Panc1 (cell line): ENCODE results near the gene CFAP97D2. TPM values are rescaled to one million over a fixed set of nuclear protein-coding genes. Genes with fewer than 3 reads are reported as not detected.

Experiments used
- ATAC-seq: fragments of 200-7000 bp; cut with Tn5 transposase; 2 replicates; pipeline ENCODE4 v1.9.1; 2020; ENCODE audit warnings: mild to moderate bottlenecking, moderate library complexity
- BruUV-seq: library from RNA; stranded (reverse); fragments of 400-500 nt; replicated peaks from 2 replicates; lab custom pipeline; 2021; lab: Mats Ljungman, UMichigan
- CTCF ChIA-PET: fragments of 300-600 bp; sonication (Branson Sonifier 250); formaldehyde crosslinking; loops from one replicate; lab custom pipeline; 2022; ENCODE audit warnings: antibody characterized with exemption; lab: Charles Lee
- POLR2A ChIA-PET: fragments of 300-600 bp; sonication (Branson Sonifier 250); formaldehyde crosslinking; loops from one replicate; lab custom pipeline; 2022; ENCODE audit warnings: antibody characterized with exemption; lab: Charles Lee
- DNase-seq: peaks from one replicate; pipeline ENCODE4 v3.0.0-alpha.2; 2010; ENCODE audit warnings: low read depth, low spot score
- H3K27ac ChIP-seq: 2 replicates; pipeline ENCODE4 v1.5.1; 2011; ENCODE audit warnings: mild to moderate bottlenecking, low read length, inconsistent platforms
- H3K27me3 ChIP-seq: fragments of 200-500 bp; sonication (Bioruptor generic); 2 replicates; pipeline ENCODE4 v1.6.0; 2014; ENCODE audit warnings: low read length, inconsistent platforms; ENCODE audit not compliant: control insufficient read depth, insufficient read depth
- H3K36me3 ChIP-seq: fragments of 200-500 bp; sonication (Bioruptor generic); 2 replicates; pipeline ENCODE4 v1.5.1; 2014; ENCODE audit warnings: inconsistent platforms, mild to moderate bottlenecking, low read length, moderate library complexity; ENCODE audit not compliant: control insufficient read depth, insufficient read depth
- H3K4me1 ChIP-seq: 2 replicates; pipeline ENCODE4 v1.5.1; 2011; ENCODE audit warnings: inconsistent platforms, mild to moderate bottlenecking, low read length, moderate library complexity; ENCODE audit not compliant: control insufficient read depth, insufficient read depth
- H3K4me3 ChIP-seq, 2 experiments: 2 replicates each; pipeline ENCODE4 v1.5.1; 2011 to 2012; ENCODE audit warnings: low read depth in 2 of 2, low read length in 2 of 2, mild to moderate bottlenecking in 2 of 2, inconsistent platforms in 1 of 2, moderate library complexity in 1 of 2
- H3K9me3 ChIP-seq: fragments of 200-500 bp; sonication (Bioruptor generic); 2 replicates; pipeline ENCODE4 v1.5.1; 2014; ENCODE audit warnings: low read depth, mild to moderate bottlenecking, inconsistent platforms, low read length, moderate library complexity; ENCODE audit not compliant: control insufficient read depth, insufficient read depth
- POLR2AphosphoS5 ChIP-seq: IDR thresholded peaks from 2 replicates; pipeline ENCODE4 v1.6.1; 2012; ENCODE audit warnings: mild to moderate bottlenecking, low read depth, low read length, moderate library complexity
- SIN3A ChIP-seq: IDR thresholded peaks from 2 replicates; pipeline ENCODE4 v1.6.1; 2012; ENCODE audit warnings: low read depth, mild to moderate bottlenecking, low read length, moderate library complexity, borderline replicate concordance; ENCODE audit not compliant: insufficient read depth
- TCF7L2 ChIP-seq: IDR thresholded peaks from 2 replicates; pipeline ENCODE4 v1.6.1; 2011; ENCODE audit warnings: mild to moderate bottlenecking, low read depth, low read length, inconsistent platforms
- in situ Hi-C: cut with HindIII; loops from 2 replicates; pipeline ENCODE4 v1.10.0; 2016; ENCODE audit warnings: low sequenced_read_pairs, low pct_unique_long_range_greater_than_20kb
- intact Hi-C: fragments of 100-400 bp; cut with micrococcal nuclease; formaldehyde crosslinking; loops from one replicate; pipeline ENCODE4 v1.10.0; 2022; ENCODE audit not compliant: unreplicated experiment
- total RNA-seq: library from RNA; stranded (reverse); gene quantifications from one replicate; pipeline ENCODE4 v1.2.1, GENCODE V29; 2021; ENCODE audit not compliant: unreplicated experiment
- TF ChIP-seq, protein P1 (sequence below): fragments of 450-650 bp; IDR thresholded peaks from 2 replicates; pipeline ENCODE4 v1.5.1; 2017; ENCODE audit warnings: mild to moderate bottlenecking
- TF ChIP-seq, protein P2 (sequence below), 2 experiments: IDR thresholded peaks; 2 replicates each; pipeline ENCODE4 v1.6.1; 2011 to 2012; ENCODE audit warnings: low read depth in 2 of 2, control low read depth in 1 of 2, low read length in 1 of 2, mild to moderate bottlenecking in 1 of 2, moderate library complexity in 1 of 2; ENCODE audit not compliant: insufficient read depth in 1 of 2

CFAP97D2 gene
- total RNA-seq, 1 experiment from 2014 or later: not detected

DNA sequence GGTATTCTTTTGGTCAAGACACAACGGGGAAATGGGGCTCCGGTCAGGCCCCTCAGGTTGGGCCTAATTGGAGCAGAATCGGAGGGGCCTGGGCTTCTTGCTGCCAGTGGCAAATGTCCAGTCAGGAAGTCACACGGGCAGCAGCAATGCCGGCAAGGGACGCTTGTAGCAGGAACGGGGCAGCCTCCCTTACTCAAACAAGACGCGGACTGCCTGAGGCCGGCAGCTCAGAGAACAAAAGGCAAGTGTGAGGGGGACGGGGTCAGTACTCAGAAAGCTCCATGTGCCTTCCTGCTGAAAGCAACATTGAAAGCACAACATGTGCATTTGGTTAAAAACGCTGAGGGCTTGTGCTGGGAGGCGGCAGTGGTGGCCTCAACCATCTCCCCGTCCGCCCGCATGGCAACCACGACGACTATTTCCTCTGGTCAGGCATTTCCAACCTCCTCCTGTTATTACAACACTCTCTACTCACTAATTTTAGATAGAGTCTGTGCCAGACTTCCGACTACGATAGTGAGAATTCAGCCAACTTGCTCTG lies 26.2 kb upstream of the CFAP97D2 start:
- Histone ChIP-seq H3K27me3 (no peaks in the 10 kb centered on the region), H3K9me3 (no peaks in the 10 kb centered on the region), H3K4me3 (no peak overlapping the region), H3K36me3 (no peaks in the 10 kb centered on the region), H3K27ac (no peak overlapping the region), H3K4me1 (peaks cover 10% of the 10 kb centered on the region)
- ChIA-PET CTCF (no interaction called here), POLR2A (no interaction called here)
- no TSS peak for BruUV-seq
- DNase-seq (no peak), ATAC-seq (0 out of 2 replicates have a peak, but pooled peaks have one; percentile 18)
- TF ChIP-seq POLR2AphosphoS5 (no peak), TCF7L2 (no peak), SIN3A (no peak)
- TF ChIP-seq, protein P1, sequence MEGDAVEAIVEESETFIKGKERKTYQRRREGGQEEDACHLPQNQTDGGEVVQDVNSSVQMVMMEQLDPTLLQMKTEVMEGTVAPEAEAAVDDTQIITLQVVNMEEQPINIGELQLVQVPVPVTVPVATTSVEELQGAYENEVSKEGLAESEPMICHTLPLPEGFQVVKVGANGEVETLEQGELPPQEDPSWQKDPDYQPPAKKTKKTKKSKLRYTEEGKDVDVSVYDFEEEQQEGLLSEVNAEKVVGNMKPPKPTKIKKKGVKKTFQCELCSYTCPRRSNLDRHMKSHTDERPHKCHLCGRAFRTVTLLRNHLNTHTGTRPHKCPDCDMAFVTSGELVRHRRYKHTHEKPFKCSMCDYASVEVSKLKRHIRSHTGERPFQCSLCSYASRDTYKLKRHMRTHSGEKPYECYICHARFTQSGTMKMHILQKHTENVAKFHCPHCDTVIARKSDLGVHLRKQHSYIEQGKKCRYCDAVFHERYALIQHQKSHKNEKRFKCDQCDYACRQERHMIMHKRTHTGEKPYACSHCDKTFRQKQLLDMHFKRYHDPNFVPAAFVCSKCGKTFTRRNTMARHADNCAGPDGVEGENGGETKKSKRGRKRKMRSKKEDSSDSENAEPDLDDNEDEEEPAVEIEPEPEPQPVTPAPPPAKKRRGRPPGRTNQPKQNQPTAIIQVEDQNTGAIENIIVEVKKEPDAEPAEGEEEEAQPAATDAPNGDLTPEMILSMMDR: no peak
- TF ChIP-seq, protein P2, sequence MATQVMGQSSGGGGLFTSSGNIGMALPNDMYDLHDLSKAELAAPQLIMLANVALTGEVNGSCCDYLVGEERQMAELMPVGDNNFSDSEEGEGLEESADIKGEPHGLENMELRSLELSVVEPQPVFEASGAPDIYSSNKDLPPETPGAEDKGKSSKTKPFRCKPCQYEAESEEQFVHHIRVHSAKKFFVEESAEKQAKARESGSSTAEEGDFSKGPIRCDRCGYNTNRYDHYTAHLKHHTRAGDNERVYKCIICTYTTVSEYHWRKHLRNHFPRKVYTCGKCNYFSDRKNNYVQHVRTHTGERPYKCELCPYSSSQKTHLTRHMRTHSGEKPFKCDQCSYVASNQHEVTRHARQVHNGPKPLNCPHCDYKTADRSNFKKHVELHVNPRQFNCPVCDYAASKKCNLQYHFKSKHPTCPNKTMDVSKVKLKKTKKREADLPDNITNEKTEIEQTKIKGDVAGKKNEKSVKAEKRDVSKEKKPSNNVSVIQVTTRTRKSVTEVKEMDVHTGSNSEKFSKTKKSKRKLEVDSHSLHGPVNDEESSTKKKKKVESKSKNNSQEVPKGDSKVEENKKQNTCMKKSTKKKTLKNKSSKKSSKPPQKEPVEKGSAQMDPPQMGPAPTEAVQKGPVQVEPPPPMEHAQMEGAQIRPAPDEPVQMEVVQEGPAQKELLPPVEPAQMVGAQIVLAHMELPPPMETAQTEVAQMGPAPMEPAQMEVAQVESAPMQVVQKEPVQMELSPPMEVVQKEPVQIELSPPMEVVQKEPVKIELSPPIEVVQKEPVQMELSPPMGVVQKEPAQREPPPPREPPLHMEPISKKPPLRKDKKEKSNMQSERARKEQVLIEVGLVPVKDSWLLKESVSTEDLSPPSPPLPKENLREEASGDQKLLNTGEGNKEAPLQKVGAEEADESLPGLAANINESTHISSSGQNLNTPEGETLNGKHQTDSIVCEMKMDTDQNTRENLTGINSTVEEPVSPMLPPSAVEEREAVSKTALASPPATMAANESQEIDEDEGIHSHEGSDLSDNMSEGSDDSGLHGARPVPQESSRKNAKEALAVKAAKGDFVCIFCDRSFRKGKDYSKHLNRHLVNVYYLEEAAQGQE (IDR thresholded peaks at IDR 0.05; ENCODE audit: insufficient read depth in 1 of 2, low read depth in 2 of 2, low read length in 1 of 2): no peak
- intact Hi-C loops: no loop called here
- in situ Hi-C loops: no loop called here

DNA sequence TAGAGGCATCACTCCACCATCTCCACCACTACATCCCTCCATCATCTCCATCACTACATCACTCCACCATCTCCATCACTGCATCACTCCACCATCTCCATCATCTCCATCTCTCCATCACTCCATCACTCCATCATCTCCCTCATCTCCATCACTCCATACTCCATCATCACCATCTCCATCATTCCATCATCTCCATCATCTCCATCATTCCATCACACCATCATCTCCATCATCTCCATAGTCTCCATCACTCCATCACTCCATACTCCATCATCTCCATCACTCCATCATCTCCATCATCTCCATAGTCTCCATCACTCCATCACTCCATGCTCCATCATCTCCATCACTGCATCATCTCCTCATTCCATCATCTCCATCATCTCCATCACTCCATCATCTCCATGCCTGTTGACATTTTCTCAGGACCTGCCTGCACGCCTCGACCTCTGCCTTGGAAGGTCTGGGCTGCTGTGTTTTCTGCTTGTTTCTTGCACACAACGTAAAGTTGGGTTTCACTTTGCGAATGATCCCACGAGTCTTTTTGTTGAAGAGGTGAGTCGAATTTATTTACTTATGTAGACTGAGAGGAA lies 25.5 kb upstream of the CFAP97D2 start:
- no peak for DNase-seq
- POLR2A ChIA-PET: no interaction called here
- intact Hi-C loops: no loop called here

More for the DNA sequence above, 25.5 kb upstream of the CFAP97D2 start:
- no peaks in the 10 kb centered on the region for H3K27me3 ChIP-seq
- no peak for ATAC-seq
- no peak overlapping the region for H3K4me3 ChIP-seq
- CTCF ChIA-PET: interaction anchor here (0.7 kb wide), 1 partner anchor 128 kb away, joined by 3 read pairs; no protein-coding TSS in a partner anchor
- no peak for TF ChIP-seq SIN3A
- TF ChIP-seq, protein P2 (IDR thresholded peaks at IDR 0.05; ENCODE audit: insufficient read depth in 1 of 2, low read depth in 2 of 2, low read length in 1 of 2): no peak
- TF ChIP-seq POLR2AphosphoS5: no peak
- TF ChIP-seq TCF7L2: no peak
- H3K4me1 ChIP-seq: peaks cover 10% of the 10 kb centered on the region
- H3K27ac ChIP-seq: no peak overlapping the region
- no TSS peak for BruUV-seq
- H3K36me3 ChIP-seq: no peaks in the 10 kb centered on the region
- no peaks in the 10 kb centered on the region for H3K9me3 ChIP-seq
- in situ Hi-C loops: no loop called here
